ENCODE data around the gene PARN.

- TF ChIP-seq CTCF (IDR thresholded peaks at IDR 0.05) (no peak), POLR2A (IDR thresholded peaks at IDR 0.05) (no peak)
Observed at GRCh38 chr16:14564323-14564722, 65.7 kb downstream of the PARN start.

All from thyroid gland (tissue), 4 donors.